ENCODE measurements around the gene ANKRD37. TPM values are rescaled to one million over a fixed set of nuclear protein-coding genes. Genes with fewer than 3 reads are reported as not detected.

ANKRD37 gene
- total RNA-seq, 1 experiment from 2014 or later, result 5.1 TPM

- ChIA-PET POLR2A (interaction anchor here (0.5 to 0.6 kb wide), 2 partner anchors 410 to 920 kb away, joined by 3 to 6 read pairs; partner anchors contain the start of gene IRF2), CTCF (no interaction called here)
- in situ Hi-C loops (cut with HindIII; ENCODE audit: low pct_unique_long_range_greater_than_20kb, low sequenced_read_pairs) (no loop called here), intact Hi-C loops (cut with micrococcal nuclease; ENCODE audit: unreplicated experiment) (no loop called here)
- Histone ChIP-seq H3K36me3 (ENCODE audit: control insufficient read depth, insufficient read depth, low read length) (no peaks in the 10 kb centered on the region), H3K4me1 (ENCODE audit: control insufficient read depth, insufficient read depth, low read length) (no peaks in the 10 kb centered on the region), H3K9me3 (ENCODE audit: control insufficient read depth, insufficient read depth, low read depth, low read length) (no peaks in the 10 kb centered on the region), H3K27ac (ENCODE audit: low read length) (peak overlapping the region; percentile 34; the same call in 1 of the 2 replicates), H3K27me3 (ENCODE audit: control insufficient read depth, insufficient read depth, low read length) (no peaks in the 10 kb centered on the region), H3K4me3 (ENCODE audit: low read depth in 2 of 2, low read length in 2 of 2) (peak overlapping the region; percentile 68 to 78)
- DNase-seq (ENCODE audit: low read depth, low spot score) (no peak), ATAC-seq (no peak)
- BruUV-seq (replicated peaks), result TSS peak; percentile 65
- TF ChIP-seq TCF7L2 (IDR thresholded peaks at IDR 0.05; ENCODE audit: low read depth, low read length) (no peak), SIN3A (IDR thresholded peaks at IDR 0.05; ENCODE audit: borderline replicate concordance, insufficient read depth, low read depth, low read length) (no peak), REST (IDR thresholded peaks at IDR 0.05; ENCODE audit: insufficient read depth in 1 of 2, low read depth in 2 of 2, low read length in 1 of 2) (no peak), POLR2AphosphoS5 (IDR thresholded peaks at IDR 0.05; ENCODE audit: low read depth, low read length) (no peak), CTCF (IDR thresholded peaks at IDR 0.05) (no peak)
Observed at GRCh38 chr4:185394568-185395237, 1.9 kb upstream of the ANKRD37 start.

GRCh38 chr4:185395238-185395955 lies 1.2 kb upstream of the ANKRD37 start, which contains the start of gene LRP2BP:
Gene LRP2BP, minus strand, starts transcription at chr4:185395924. Its CDS starts 17,738 bp downstream, at chr4:185378186.
- Histone ChIP-seq H3K4me1 (ENCODE audit: control insufficient read depth, insufficient read depth, low read length) (no peaks in the 10 kb centered on the region), H3K27ac (ENCODE audit: low read length) (peak within 1 kb of the TSS; percentile 77), H3K4me3 (ENCODE audit: low read depth in 2 of 2, low read length in 2 of 2) (peak within 1 kb of the TSS; percentile 68 to 78), H3K9me3 (ENCODE audit: control insufficient read depth, insufficient read depth, low read depth, low read length) (no peaks in the 10 kb centered on the region), H3K36me3 (ENCODE audit: control insufficient read depth, insufficient read depth, low read length) (no peaks in the 10 kb centered on the region), H3K27me3 (ENCODE audit: control insufficient read depth, insufficient read depth, low read length) (no peaks in the 10 kb centered on the region)
- ATAC-seq (no peak), DNase-seq (ENCODE audit: low read depth, low spot score) (no peak)
- TF ChIP-seq POLR2AphosphoS5 (IDR thresholded peaks at IDR 0.05; ENCODE audit: low read depth, low read length) (no peak), TCF7L2 (IDR thresholded peaks at IDR 0.05; ENCODE audit: low read depth, low read length) (no peak), SIN3A (IDR thresholded peaks at IDR 0.05; ENCODE audit: borderline replicate concordance, insufficient read depth, low read depth, low read length) (no peak), REST (IDR thresholded peaks at IDR 0.05; ENCODE audit: insufficient read depth in 1 of 2, low read depth in 2 of 2, low read length in 1 of 2) (no peak), CTCF (IDR thresholded peaks at IDR 0.05) (no peak)
- no TSS peak for BruUV-seq (replicated peaks)
- in situ Hi-C loops (cut with HindIII; ENCODE audit: low pct_unique_long_range_greater_than_20kb, low sequenced_read_pairs) (no loop called here), intact Hi-C loops (cut with micrococcal nuclease; ENCODE audit: unreplicated experiment) (no loop called here)
- ChIA-PET CTCF (interaction anchor here (1.7 kb wide), 1 partner anchor 203 kb away, joined by 3 read pairs; no protein-coding TSS in a partner anchor), POLR2A (interaction anchor here (0.5 to 0.6 kb wide), 2 partner anchors 410 to 921 kb away, joined by 3 to 6 read pairs; partner anchors contain the start of gene IRF2)

Measured in Panc1 (cell line).